Activated CD8-positive, alpha-beta T cell treated with anti-CD3 and anti-CD28 coated beads for 36 hours (primary cell): ENCODE data around the gene POLR1B. TPM values are rescaled to one million over a fixed set of nuclear protein-coding genes. Genes with fewer than 3 reads are reported as not detected.
"Not testable (repeated sequence)": the region's sequence is repeated elsewhere in the genome, so short reads cannot be mapped to it uniquely, and the experiment has no call there.

Source experiments
- ATAC-seq: fragments of 200-7000 bp; cut with Tn5 transposase; one replicate; pipeline ENCODE4 v1.10.0; 2021; ENCODE audit warnings: mild to moderate bottlenecking, moderate library complexity
- CTCF ChIA-PET: fragments of 350-600 bp; sonication (Branson Sonifier 250); formaldehyde crosslinking; loops from one replicate; lab custom pipeline; 2021; ENCODE audit warnings: antibody characterized with exemption; lab: Charles Lee
- POLR2A ChIA-PET: fragments of 350-600 bp; sonication (Branson Sonifier 250); formaldehyde crosslinking; loops from one replicate; lab custom pipeline; 2021; ENCODE audit warnings: antibody characterized with exemption; lab: Charles Lee
- DNase-seq: peaks from one replicate; pipeline ENCODE4 v3.0.0-alpha.2; 2020
- H3K27ac Mint-ChIP-seq: one replicate; pipeline ENCODE4 v1.8.0; 2021; ENCODE audit warnings: mild to moderate bottlenecking, mixed read lengths
- H3K27me3 Mint-ChIP-seq: one replicate; pipeline ENCODE4 v1.8.0; 2021; ENCODE audit warnings: mixed read lengths
- H3K36me3 Mint-ChIP-seq: one replicate; pipeline ENCODE4 v1.8.0; 2021; ENCODE audit warnings: low read depth, mixed read lengths
- H3K4me1 Mint-ChIP-seq: one replicate; pipeline ENCODE4 v1.8.0; 2021; ENCODE audit warnings: low read depth, mixed read lengths
- H3K4me3 Mint-ChIP-seq: one replicate; pipeline ENCODE4 v1.8.0; 2021; ENCODE audit warnings: mild to moderate bottlenecking, moderate library complexity, mixed read lengths
- H3K9me3 Mint-ChIP-seq: one replicate; pipeline ENCODE4 v1.8.0; 2021; ENCODE audit warnings: mixed read lengths
- CTCF ChIP-seq: fragments of 200-600 bp; IDR thresholded peaks from one replicate; pipeline ENCODE4 v1.8.0; 2022; ENCODE audit warnings: antibody characterized with exemption, mild to moderate bottlenecking
- intact Hi-C: fragments of 100-400 bp; cut with micrococcal nuclease; formaldehyde crosslinking; loops from one replicate; pipeline ENCODE4 v1.10.0; 2022
- total RNA-seq, 2 experiments: library from RNA; stranded (reverse); gene quantifications; one replicate each; pipeline ENCODE4 v1.2.3, GENCODE V29; 2021

The POLR1B gene
- total RNA-seq, 2 experiments from 2014 or later = 54.1 to 55.9 TPM

- TF ChIP-seq CTCF = no peak
- CTCF ChIA-PET = interaction anchor here (1.1 to 1.6 kb wide), 2 partner anchors 23 to 124 kb away, joined by 3 to 5 read pairs; no protein-coding TSS in a partner anchor
- intact Hi-C loops = no loop called here
- Mint-ChIP-seq H3K4me3 (no peak overlapping the region), H3K27me3 (no peaks in the 10 kb centered on the region), H3K27ac (no peak overlapping the region), H3K9me3 (no peaks in the 10 kb centered on the region), H3K4me1 (no peaks in the 10 kb centered on the region), H3K36me3 (peaks cover 69% of the 10 kb centered on the region)
- DNase-seq = no peak
- POLR2A ChIA-PET = interaction anchor here (1.5 kb wide), 1 partner anchor 15 kb away, joined by 4 read pairs; no protein-coding TSS in a partner anchor
- no peak for ATAC-seq
Observed at GRCh38 chr2:112566104-112566503, 23.8 kb downstream of the POLR1B start.

DNA sequence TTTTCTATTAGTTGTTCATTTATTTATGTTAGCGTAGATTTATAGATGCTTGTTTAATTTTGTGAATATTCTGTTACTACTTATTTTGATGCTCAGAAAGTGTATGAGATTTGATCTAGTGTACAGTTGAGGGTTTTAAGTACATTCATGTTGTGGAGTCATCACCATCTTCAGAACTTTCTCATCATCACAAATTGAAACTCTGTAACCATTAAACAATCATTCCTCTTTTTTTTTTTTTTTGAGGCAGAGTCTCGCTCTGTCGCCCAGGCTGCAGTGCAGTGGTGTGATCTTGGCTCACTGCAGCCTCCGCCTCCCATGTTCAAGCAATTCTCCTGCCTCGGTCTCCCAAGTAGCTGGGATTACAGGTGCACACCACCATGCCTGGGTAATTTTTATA, 24.2 kb downstream of the POLR1B start:
- peaks cover 69% of the 10 kb centered on the region for H3K36me3 Mint-ChIP-seq
- DNase-seq, H3K4me1 Mint-ChIP-seq, intact Hi-C loops, H3K9me3 Mint-ChIP-seq, H3K27ac Mint-ChIP-seq, H3K27me3 Mint-ChIP-seq, ATAC-seq, H3K4me3 Mint-ChIP-seq: not testable (repeated sequence)
- POLR2A ChIA-PET = interaction anchor here (1.5 kb wide), 1 partner anchor 15 kb away, joined by 4 read pairs; no protein-coding TSS in a partner anchor
- CTCF ChIA-PET = interaction anchor here (1.1 to 1.6 kb wide), 2 partner anchors 23 to 124 kb away, joined by 3 to 5 read pairs; no protein-coding TSS in a partner anchor

- Mint-ChIP-seq H3K36me3 (peaks cover 78% of the 10 kb centered on the region), H3K4me3 (no peak overlapping the region), H3K27ac (no peak overlapping the region), H3K9me3 (no peaks in the 10 kb centered on the region), H3K27me3 (no peaks in the 10 kb centered on the region), H3K4me1 (no peaks in the 10 kb centered on the region)
- POLR2A ChIA-PET = interaction anchor here (1.8 kb wide), 1 partner anchor 12 kb away, joined by 6 read pairs; no protein-coding TSS in a partner anchor
- TF ChIP-seq CTCF = no peak
- CTCF ChIA-PET = no interaction called here
- intact Hi-C loops = no loop called here
- no peak for ATAC-seq
- no peak for DNase-seq
Observed at GRCh38 chr2:112572005-112572404, 29.7 kb downstream of the POLR1B start.

GRCh38 chr2:112577756-112578155, 35.5 kb downstream of the POLR1B start:
- POLR2A ChIA-PET = interaction anchor here (0.6 to 0.9 kb wide), 3 partner anchors 14 to 440 kb away, joined by 3 to 4 read pairs (median 3); no protein-coding TSS in a partner anchor

DNA sequence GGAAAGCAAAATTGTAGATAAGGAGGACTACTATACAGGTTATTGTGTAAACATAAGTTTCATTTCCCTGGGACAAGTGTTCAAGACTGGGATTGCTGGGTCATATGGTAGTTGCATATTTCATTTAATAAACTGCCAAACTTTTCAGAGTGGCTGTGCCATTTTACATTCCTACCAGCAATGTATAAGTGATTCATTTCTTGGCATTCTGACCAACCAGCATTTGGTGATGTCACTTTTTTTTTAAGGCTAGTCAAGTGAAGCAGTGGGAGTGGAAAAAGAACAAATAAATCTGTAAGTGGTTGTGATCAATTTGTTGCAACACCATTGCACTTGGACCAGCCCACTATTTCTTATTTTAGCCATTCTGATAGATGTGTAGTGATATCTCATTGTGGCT, 37.0 kb downstream of the POLR1B start:
- DNase-seq = no peak
- Mint-ChIP-seq H3K27me3 (no peaks in the 10 kb centered on the region), H3K9me3 (no peaks in the 10 kb centered on the region), H3K27ac (no peak overlapping the region), H3K4me1 (peaks cover 18% of the 10 kb centered on the region), H3K36me3 (peaks cover 31% of the 10 kb centered on the region), H3K4me3 (no peak overlapping the region)
- no peak for TF ChIP-seq CTCF
- intact Hi-C loops = no loop called here
- ATAC-seq = no peak
- CTCF ChIA-PET = interaction anchor here (0.6 kb wide), 1 partner anchor 19 kb away, joined by 3 read pairs; no protein-coding TSS in a partner anchor
- POLR2A ChIA-PET = no interaction called here

More at GRCh38 chr2:112577756-112578155, 35.5 kb downstream of the POLR1B start:
- ATAC-seq = no peak
- no peak for TF ChIP-seq CTCF
- Mint-ChIP-seq H3K4me3 (no peak overlapping the region), H3K27me3 (no peaks in the 10 kb centered on the region), H3K9me3 (no peaks in the 10 kb centered on the region), H3K4me1 (peaks cover 10% of the 10 kb centered on the region), H3K36me3 (peaks cover 38% of the 10 kb centered on the region), H3K27ac (no peak overlapping the region)
- intact Hi-C loops = no loop called here
- CTCF ChIA-PET = no interaction called here
- no peak for DNase-seq
